HG03571 (cell line): ENCODE data around the gene RPS2.
"Not testable (repeated sequence)": the region's sequence is repeated elsewhere in the genome, so short reads cannot be mapped to it uniquely, and the experiment has no call there.

ENCODE experiments used
- ATAC-seq: cut with Tn5 transposase; IDR thresholded peaks from one replicate; pipeline ENCODE4 v1.9.1; 2021; ENCODE audit not compliant: unreplicated experiment

Gene RPS2

GRCh38 chr16:1942810-1943726 lies 21.6 kb downstream of the RPS2 start, which contains the start of gene MSRB1:
Gene MSRB1 (minus strand): TSS chr16:1943199. CDS start chr16:1943156, 43 bp downstream.
- ATAC-seq = peak; percentile 86

- ATAC-seq = no peak
Observed at GRCh38 chr16:1942047-1942809, 22.4 kb downstream of the RPS2 start.

GRCh38 chr16:1941162-1942046 lies 23.2 kb downstream of the RPS2 start:
- no peak for ATAC-seq

- no peak for ATAC-seq
Observed at GRCh38 chr16:1940273-1941161, 24.1 kb downstream of the RPS2 start.

DNA sequence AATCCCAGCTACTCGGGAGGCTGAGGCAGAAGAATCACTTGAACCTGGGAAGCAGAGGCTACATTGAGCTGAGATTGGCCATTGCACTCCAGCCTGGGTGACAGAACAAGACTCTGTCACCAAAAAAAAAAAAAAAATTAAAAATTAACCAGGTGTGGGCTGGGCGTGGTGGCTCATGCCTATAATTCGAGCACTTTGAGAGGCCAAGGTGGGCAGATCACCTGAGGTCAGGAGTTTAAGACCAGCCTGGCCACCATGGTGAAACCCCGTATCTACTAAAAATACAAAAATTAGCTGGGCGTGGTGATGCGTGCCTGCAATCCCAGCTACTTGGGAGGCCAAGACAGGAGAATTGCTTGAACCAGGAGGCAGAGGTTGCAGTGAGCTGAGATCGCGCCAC lies 24.8 kb downstream of the RPS2 start:
- ATAC-seq = not testable (repeated sequence)

- ATAC-seq = no peak
Observed at GRCh38 chr16:1938910-1939309, 25.7 kb downstream of the RPS2 start.

- no peak for ATAC-seq
Observed at GRCh38 chr16:1938316-1938715, 26.3 kb downstream of the RPS2 start.

DNA sequence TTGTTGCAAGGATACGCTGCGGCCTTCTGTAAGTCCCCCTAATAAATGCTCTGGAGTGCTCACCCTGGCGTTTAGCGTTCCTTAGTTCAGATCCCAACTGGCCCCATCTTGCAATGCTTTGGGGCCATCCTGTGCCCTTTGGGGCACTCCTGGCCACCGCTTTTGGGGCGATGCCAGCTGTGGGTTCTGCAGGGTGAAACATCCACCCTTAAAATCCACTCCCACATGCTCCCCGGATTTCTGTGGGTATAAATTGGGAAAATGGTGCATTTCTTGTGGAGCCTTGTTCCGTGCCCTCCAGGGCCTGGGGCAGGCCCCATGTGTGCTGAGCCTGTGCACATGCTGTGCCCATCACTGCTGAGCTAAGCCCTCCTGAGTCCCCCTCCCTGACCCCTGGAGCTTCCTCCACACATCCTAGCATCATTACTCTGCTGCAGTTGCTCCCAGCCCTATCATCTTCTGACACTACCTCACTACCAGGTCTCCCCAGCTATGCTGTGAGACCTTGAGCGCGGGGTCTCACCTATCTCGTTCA lies 27.6 kb downstream of the RPS2 start:
- no peak for ATAC-seq

DNA sequence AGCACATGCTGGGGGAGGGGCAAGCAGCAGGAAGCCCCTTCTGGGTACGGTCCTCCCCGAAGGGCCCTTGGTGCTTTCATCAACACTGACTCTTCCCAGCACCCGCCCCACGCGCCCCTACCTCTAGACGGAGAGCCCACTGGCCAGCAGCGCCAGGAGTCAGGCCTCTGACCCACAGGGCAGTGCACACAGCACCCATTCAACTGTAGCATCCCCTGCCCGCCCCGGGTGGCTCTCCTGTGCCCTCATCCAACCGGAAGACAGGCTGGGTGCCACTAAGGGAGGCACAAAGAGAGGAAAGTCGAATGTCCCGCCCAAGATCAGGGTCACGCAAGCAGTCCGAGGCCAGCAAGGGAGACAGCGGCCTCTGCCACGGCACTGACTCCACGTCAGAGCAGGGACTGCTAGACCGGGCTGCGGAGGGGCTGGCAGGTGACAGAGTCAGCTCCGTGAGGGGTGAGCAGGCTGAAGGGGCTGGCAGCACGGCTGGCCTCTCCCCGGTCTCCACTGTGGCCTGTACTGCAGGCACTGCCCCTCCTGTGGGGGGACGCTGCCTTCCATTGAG lies 31.4 kb downstream of the RPS2 start:
- no peak for ATAC-seq

DNA sequence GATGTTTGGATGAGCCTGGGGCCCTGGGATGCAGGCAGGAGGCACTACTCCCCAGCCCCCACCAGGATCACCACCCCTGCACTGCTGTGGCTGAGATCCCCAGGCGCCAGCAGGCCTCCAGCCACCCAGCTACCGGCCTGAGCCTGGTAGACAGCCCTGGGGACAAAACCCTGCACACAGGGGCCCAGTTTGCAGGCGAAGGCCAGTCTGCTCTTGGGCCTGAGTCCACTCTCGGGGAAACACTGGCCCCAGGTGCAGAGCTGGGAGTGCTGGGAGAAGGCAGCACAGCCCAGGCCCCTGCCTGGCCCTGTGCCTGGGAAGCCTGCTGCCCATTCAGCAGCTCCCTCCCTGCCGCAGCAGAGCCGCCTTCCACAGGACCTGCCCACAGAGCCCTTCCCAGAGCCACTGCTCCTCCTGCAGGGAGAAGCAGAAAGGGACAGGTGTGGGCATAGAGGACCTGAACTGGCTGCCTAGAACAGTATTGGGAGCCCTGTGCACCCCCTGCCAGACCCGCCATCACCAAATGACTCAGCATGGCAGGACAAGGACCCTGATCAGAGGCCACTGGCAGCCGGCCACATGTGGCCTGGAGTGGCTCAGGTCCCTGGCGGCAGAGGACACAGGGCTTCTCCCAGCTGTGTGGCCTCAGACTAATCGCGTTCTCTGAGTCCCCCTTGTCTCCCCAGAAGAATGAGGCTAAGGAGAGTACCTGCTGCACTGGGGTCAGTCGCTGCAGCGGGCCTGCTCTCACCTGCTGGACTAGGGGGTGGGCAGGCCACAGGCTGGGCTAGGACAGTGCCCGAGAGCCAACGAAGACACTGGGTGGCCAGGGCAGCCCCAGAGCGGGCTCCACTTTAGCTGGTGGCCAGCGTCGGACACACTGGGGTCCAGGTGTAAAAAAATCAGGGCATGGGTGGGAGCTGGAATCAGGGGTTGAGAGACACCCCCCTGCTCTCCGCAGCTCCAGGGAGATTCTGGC lies 32.3 kb downstream of the RPS2 start:
- ATAC-seq = no peak

DNA sequence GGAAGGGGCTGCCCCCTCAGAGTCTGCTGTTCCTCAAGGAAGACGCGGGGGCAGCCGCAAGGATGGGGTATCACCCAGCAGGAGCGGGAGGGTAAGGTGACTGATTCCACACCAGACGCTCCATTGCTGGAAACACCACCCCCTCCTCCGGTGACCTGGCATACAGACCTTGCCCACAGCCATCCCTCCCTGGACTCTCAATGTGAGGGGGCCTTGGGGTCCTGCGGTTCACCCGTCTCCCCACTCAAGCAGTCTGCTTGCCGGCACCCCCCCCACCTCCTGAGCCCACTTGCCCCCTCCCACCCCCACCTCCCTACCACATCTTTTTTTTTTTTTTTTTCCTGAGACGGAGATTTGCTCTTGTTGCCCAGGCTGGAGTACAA lies 34.3 kb downstream of the RPS2 start:
- no peak for ATAC-seq

DNA sequence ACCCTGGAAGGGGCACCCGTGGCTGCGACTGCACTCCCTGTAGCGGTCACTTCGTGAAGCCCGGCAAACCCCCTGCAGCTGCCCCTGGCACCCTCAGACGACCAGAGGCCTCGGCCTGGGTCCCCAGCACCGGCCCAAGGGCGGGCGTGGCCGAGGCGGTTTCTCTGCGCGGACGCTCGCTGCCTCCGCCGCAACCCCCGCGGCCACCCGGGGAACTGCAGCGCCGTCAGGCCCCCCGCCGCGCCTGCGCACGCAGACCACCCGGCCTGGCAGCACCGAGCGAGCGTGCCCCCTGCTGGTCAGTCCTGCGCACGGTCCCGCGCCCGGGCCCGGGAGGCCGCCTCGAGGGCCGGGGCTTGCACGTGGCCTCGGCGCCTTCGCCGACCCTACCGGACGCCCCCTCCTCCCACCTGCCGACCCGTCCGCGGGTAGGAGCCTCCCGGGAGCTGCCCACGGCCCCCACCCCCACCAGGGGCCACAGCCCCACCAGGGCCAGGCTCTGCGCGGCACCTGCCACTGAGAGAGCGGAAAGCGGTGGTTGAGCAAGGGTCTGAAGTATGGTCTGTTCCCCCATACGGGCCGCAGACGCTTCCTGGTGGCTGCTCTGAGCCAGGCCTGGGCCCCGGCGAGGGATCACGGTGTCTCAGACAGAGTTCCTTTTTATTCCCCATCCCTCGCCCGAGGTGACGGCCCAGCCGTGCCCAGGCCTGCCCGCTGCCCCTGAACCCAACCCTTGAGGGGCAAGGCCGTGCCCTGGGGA lies 34.9 kb downstream of the RPS2 start:
- ATAC-seq = peak; percentile 77

GRCh38 chr16:1929105-1929504 lies 35.5 kb downstream of the RPS2 start:
- no peak for ATAC-seq

- no peak for ATAC-seq
Observed at GRCh38 chr16:1926271-1926670, 38.4 kb downstream of the RPS2 start.

- no peak for ATAC-seq
Observed at GRCh38 chr16:1924095-1924494, 40.5 kb downstream of the RPS2 start.

DNA sequence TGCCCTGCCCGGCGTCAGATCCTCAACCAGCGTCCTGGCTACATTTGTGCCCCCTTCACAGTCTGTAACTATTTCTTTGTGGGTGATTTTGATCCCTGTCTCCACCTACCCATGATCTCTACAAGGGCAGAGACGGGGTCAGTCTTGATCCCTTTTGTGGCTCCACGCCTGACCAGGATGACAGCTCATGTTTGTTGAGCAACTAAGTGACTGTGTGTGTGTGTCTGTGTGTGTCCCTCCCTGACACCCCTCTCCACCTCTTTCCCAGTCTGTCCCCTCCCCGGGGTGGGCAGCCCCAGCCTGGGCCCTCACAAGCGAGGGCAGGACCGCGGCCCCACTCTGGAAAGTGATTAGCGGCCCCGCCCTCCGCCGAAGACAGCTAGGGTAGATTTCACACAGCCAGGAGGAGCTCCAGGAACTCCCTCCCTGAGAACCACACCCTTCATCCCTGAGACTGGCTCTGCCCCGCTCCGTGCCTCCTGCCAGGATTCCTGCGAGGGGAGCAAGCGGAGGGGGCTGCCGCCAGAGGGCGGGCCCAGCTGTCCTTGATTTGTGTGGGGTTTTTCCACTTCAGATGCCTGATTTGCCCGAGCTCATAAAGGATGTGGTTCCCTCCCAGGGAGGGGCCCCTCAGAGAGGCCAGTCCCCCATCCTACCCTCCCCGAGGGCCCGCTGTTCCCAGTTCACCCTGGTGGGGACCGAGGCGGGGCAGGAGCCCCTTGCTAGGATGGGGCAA lies 41.2 kb downstream of the RPS2 start:
- ATAC-seq = no peak

GRCh38 chr16:1922357-1922756 lies 42.3 kb downstream of the RPS2 start:
- no peak for ATAC-seq
